Esophagus (tissue), 2 donors: ENCODE results near the gene C6orf15. TPM values are rescaled to one million over a fixed set of nuclear protein-coding genes. Genes with fewer than 3 reads are reported as not detected.

Source experiments
- H3K27ac ChIP-seq, 2 donors: one replicate each; pipeline ENCODE4 v1.5.1; 2013; ENCODE audit warnings: low read depth in 2 of 2, mild to moderate bottlenecking in 2 of 2, inconsistent platforms in 1 of 2, low read length in 1 of 2, moderate library complexity in 1 of 2
- H3K27me3 ChIP-seq, 2 donors: one replicate each; pipeline ENCODE4 v1.6.1; 2013; ENCODE audit warnings: low read length in 2 of 2, control low read depth in 1 of 2, mild to moderate bottlenecking in 1 of 2; ENCODE audit not compliant: insufficient read depth in 2 of 2, control insufficient read depth in 1 of 2
- H3K36me3 ChIP-seq, 2 donors: one replicate each; pipeline ENCODE4 v1.6.1; 2013; ENCODE audit warnings: low read length in 1 of 2; ENCODE audit not compliant: control insufficient read depth in 2 of 2, insufficient read depth in 2 of 2
- H3K4me1 ChIP-seq, 2 donors: one replicate each; pipeline ENCODE4 v1.6.1; 2013; ENCODE audit warnings: low read length in 1 of 2; ENCODE audit not compliant: control insufficient read depth in 2 of 2, insufficient read depth in 2 of 2
- H3K4me3 ChIP-seq, 2 donors: one replicate each; pipeline ENCODE4 v1.5.1; 2013; ENCODE audit warnings: low read length in 2 of 2, mild to moderate bottlenecking in 2 of 2, low read depth in 1 of 2, moderate library complexity in 1 of 2
- H3K9me3 ChIP-seq, 2 donors: one replicate each; pipeline ENCODE4 v1.6.1; 2013; ENCODE audit warnings: mild to moderate bottlenecking in 2 of 2, low read depth in 1 of 2, low read length in 1 of 2, moderate library complexity in 1 of 2; ENCODE audit not compliant: control insufficient read depth in 2 of 2, insufficient read depth in 1 of 2
- WGBS, 2 donors: extraction: QIAGEN DNeasy Blood & Tissue Kit; methylation state at CpG; one replicate each; pipeline ENCODE4 v1.1.7; 2013; 5-methylcytosine and 5-hydroxymethylcytosine counted together
- polyA plus RNA-seq, 2 donors: library from polyadenylated mRNA; stranded (reverse); fragments of 200-250 nt; gene quantifications; one replicate each; pipeline ENCODE4 v1.2.3, GENCODE V29; 2013
- donor health status: healthy with polysubstance abuse.
- donor health status: Bipolar disorder and iron deficiency.

Gene C6orf15
- polyA plus RNA-seq: under 1 TPM in 1 of 2 donors, not detected in 1; 0.08 TPM

DNA sequence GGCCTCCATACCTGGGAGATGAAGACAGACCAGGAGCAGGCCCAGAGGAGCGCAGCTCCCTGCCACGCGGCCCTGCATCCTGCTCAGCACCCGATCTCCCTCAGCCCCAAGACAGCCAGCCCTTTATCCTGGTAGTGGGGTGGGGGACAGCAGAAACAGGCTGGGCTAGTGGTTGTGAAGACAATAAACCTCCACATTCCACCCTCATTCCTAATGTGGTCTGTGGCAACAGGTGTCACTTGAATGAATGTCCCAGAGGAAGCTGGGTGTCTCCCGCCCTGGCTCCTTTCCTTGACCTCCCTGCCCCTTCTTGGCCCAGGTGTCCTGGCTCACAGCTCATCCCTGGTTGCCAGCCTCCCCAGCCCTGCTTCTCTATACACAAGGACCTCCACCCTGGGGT lies at the start of gene C6orf15:
Gene C6orf15 (minus strand): TSS at position 98 of the 400 bp plus-strand sequence. CDS start 20 bp downstream, at position 78.
- Histone ChIP-seq H3K27ac (no peak within 1 kb of the TSS), H3K4me1 (peaks cover 2 to 17% of the 10 kb centered on the region in 2 donors), H3K27me3 (no peaks in the 10 kb centered on the region), H3K9me3 (no peaks in the 10 kb centered on the region), H3K4me3 (no peak within 1 kb of the TSS), H3K36me3 (no peaks in the 10 kb centered on the region)
- WGBS, 2 donors: 95 to 96% methylated on average over 5 of the region's 5 CpGs

DNA sequence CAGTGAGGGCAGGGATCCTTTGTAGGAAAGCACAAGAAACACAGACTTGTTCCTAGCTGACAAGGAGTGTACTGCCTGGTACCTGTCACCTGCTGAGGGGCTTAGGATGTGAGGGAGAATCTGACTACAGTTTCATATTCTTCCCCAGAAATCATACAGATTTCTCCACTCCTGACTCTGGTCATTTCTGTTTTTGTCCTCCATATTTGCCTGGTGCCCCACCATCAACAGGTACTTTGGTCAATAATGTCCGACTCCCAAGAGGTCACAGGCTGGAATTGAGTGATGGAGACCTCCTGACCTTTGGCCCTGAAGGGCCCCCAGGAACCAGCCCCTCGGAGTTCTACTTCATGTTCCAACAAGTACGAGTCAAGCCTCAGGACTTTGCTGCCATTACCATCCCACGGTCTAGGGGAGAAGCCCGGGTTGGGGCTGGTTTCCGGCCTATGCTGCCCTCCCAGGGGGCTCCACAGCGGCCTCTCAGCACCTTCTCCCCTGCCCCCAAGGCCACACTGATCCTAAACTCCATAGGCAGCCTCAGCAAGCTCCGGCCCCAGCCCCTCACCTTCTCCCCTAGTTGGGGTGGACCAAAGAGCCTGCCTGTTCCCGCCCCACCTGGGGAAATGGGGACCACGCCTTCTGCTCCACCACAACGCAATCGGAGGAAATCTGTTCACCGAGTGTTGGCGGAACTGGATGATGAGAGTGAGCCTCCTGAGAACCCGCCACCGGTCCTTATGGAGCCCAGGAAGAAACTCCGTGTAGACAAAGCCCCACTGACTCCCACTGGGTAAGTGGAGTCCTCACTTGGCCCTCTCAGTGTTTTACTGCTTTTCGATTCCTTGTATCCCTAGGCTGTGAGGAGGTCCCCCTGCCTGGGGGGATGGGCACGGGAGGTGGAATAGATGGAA lies 49.1 kb upstream of the C6orf15 start:
- no peaks in the 10 kb centered on the region for H3K27me3 ChIP-seq
- peaks cover 8 to 10% of the 10 kb centered on the region in 2 donors for H3K4me1 ChIP-seq
- no peak overlapping the region for H3K27ac ChIP-seq
- WGBS, 2 donors: 90 to 91% methylated on average over 19 of the region's 19 CpGs
- H3K36me3 ChIP-seq: peaks cover 0 to 1% of the 10 kb centered on the region in 2 donors
- H3K4me3 ChIP-seq: no peak overlapping the region
- H3K9me3 ChIP-seq: no peaks in the 10 kb centered on the region

DNA sequence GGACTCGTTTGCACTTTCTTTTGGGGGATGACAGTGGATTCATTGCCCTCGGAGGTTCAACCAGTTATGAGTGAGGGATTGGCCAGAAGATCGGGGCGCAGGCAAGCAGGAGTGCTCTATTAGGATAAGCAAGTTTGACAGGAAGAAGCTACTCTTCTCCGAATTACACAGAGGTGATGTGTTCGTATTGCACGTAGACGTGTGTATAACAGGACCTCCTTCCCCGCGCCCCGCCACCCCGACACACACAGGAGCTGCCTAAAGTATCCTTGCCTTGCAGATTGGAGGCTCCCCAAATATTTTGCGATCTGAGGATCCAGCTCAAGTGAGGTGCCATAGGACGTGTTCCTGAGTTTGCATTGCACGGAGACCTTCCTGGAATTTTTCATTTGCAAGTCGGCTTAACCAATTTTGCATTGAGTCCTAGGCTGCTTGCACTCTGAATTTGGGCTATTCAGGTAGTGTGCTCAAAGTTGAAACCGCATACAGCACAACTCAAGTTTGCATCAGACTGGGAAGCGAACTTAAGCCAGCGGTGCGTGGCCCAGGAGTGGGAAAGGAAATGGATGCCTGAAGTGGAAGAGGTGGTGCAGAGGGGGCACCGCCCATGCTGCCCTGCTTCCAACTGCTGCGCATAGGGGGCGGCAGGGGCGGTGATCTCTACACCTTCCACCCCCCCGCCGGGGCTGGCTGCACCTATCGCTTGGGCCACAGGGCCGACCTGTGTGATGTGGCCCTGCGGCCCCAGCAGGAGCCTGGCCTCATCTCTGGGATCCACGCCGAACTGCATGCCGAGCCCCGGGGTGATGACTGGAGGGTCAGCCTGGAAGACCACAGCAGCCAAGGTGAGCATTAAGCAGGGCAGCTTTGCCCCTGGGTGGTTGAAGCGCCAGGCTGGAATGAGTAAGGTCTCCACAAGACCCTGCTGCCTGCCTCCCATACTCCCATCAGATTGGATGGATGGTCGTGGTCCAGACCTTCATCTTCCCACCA lies 46.8 kb upstream of the C6orf15 start:
- Histone ChIP-seq H3K9me3 (no peaks in the 10 kb centered on the region), H3K4me1 (peaks cover 8 to 10% of the 10 kb centered on the region in 2 donors), H3K4me3 (peak overlapping the region; percentile 64 to 76), H3K27me3 (no peaks in the 10 kb centered on the region), H3K27ac (peak overlapping the region in 1 of 2 donors; percentile 84), H3K36me3 (peaks cover 0 to 7% of the 10 kb centered on the region in 2 donors)
- 12 to 13% methylated on average over 34 to 35 of the region's 35 CpGs for WGBS, 2 donors

DNA sequence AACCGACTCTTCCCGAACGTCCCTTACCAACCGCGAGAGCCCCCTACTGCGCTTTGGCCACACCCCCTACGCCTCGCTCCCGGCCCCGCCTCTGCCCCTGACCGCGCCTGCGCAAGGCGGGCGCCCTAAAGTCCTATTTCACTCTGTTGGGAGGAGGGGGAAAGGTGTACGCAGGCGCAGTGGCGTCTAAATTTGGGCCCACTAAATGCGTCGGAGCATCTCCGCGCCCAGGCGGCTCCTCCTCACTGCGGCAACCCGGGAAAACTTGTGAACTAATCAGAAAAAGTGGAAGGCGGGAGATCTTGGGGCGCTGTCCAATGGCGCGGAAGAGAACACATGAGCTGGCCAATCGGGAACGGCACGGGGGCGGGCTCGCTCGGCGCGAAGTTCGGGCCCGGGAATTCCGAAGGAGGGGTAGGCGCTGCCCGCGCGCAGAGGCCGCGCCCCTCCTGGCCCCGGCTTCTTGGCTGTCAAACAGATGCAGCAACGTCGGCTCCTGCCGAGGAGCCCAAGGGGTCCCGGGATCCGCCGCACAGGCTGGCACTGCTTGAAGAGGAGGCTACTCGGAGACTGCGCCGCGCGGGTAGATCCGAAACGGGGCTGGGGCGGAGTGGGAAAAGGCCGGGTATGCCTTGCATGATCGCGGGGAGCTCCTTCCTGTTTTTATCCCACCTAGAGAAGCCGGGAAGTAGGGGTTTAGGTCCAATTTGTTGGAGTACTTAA lies 45.9 kb upstream of the C6orf15 start, which contains the start of gene TCF19:
Gene TCF19 (plus strand): TSS at position 450 of the 723 bp plus-strand sequence. CDS start 881 bp downstream, outside the sequence.
- Histone ChIP-seq H3K4me1 (peaks cover 8 to 10% of the 10 kb centered on the region in 2 donors), H3K9me3 (no peaks in the 10 kb centered on the region), H3K4me3 (peak within 1 kb of the TSS; percentile 64 to 76), H3K27me3 (no peaks in the 10 kb centered on the region), H3K27ac (peak within 1 kb of the TSS; percentile 84 to 85), H3K36me3 (peaks cover 0 to 7% of the 10 kb centered on the region in 2 donors)
- 0% methylated on average over 56 to 65 of the region's 65 CpGs for WGBS, 2 donors

DNA sequence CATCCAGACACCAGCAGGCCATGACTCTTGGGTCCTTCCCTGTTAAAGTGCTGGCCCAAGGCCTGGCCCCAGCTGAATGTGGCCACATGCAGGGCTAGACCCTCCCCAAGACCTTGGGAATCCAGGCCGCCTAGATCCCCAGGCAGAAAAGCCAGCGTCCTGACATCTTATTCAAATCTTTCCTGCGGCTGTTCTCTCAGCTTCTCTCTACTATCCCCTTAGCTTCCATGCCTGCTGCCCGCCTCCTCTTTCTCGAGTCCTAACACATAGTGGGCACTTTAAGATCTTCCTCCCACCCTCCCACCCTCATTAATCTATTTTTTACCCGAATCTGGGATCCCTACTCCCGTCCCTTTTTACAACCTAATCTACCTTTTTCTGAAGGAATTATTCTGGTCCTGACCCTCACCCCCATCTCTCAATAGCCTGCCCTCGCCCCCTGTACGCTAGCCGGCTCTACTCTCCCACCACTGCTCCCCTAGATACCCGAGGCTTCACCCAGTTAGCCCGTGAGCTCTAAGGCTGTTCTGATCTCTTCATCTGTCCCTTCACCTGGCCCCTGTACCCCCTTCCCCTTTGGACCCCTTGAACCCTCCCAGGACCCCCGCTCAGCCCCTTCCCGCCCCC lies 45.3 kb upstream of the C6orf15 start, which contains the start of gene CCHCR1:
Gene CCHCR1 (minus strand): TSS at position 290 of the 627 bp plus-strand sequence. CDS start 202 bp downstream, at position 88.
- H3K4me1 ChIP-seq: peaks cover 8 to 10% of the 10 kb centered on the region in 2 donors
- H3K27ac ChIP-seq: peak within 1 kb of the TSS; percentile 84 to 85
- 3 to 6% methylated on average over 14 of the region's 14 CpGs for WGBS, 2 donors
- no peaks in the 10 kb centered on the region for H3K9me3 ChIP-seq
- H3K36me3 ChIP-seq: peaks cover 0 to 7% of the 10 kb centered on the region in 2 donors
- peak within 1 kb of the TSS; percentile 64 to 76 for H3K4me3 ChIP-seq
- H3K27me3 ChIP-seq: no peaks in the 10 kb centered on the region

DNA sequence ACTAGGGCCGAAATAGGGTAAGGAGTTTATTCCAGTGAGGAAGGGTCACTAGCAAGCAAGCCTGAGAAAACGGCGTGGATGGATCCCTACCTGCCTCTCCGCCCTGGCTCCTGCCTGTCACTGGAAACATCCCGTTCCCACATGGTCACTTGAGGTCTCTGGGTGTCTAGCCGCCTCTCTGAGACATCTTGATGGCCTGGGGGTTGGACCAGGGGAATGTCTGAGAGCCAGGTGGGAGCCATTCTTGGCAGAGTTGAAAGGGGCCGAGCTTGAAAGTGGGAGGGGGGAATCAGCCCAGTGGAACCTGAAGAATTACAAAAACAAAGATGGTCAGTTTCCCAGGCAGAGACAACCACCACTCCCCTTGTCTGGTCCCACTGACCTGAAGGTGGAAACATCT lies 44.3 kb upstream of the C6orf15 start:
- Histone ChIP-seq H3K36me3 (peaks cover 0 to 7% of the 10 kb centered on the region in 2 donors), H3K9me3 (no peaks in the 10 kb centered on the region), H3K4me3 (no peak overlapping the region), H3K27ac (no peak overlapping the region), H3K27me3 (no peaks in the 10 kb centered on the region), H3K4me1 (peaks cover 8 to 10% of the 10 kb centered on the region in 2 donors)
- WGBS, 2 donors: 91 to 92% methylated on average over 7 of the region's 7 CpGs

DNA sequence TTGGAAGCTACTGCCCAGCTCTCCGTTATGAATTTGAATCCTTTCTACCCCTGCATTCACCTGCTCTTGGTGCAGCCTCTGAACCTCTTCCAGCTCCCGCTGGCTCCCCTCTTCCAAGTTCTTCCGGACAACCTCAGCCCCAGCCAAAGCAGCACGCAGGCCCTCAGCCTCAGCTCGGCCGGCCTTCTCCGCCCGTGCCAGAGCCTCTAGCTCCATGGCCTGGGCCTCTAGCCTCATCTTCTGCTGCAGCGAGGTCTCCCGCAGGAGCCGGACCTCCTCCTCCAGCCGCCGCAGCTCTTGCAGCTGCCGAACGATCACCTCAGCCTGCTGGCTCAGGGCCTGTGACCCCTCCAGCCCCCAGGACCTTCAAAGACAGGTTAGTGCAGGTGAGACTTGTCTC lies 42.1 kb upstream of the C6orf15 start:
- Histone ChIP-seq H3K36me3 (peaks cover 4 to 15% of the 10 kb centered on the region in 2 donors), H3K4me3 (no peak overlapping the region), H3K4me1 (peaks cover 6 to 8% of the 10 kb centered on the region in 2 donors), H3K9me3 (no peaks in the 10 kb centered on the region), H3K27ac (no peak overlapping the region), H3K27me3 (no peaks in the 10 kb centered on the region)
- WGBS, 2 donors: 95% methylated on average over 15 of the region's 15 CpGs

DNA sequence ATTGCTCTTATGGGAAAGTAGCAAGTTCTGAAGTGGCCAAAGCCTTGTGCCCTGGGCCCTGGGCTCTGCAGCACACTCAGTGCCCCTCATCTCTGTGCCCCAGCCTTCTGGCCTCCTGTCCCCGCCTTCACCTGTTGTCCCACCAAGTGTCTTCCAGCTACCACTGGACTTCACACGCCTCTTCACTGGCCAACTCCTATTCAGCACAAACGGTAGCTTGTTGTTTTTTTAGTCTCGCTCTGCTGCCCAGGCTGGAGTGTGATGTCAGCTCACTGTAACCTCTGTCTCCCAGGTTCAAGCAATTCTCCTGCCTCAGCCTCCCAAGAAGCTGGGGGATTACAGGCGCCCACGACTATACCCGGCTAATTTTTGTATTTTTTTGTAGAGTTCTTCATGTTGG lies 40.4 kb upstream of the C6orf15 start:
- Histone ChIP-seq H3K27ac (no peak overlapping the region), H3K4me3 (no peak overlapping the region), H3K4me1 (peaks cover 2 to 5% of the 10 kb centered on the region in 2 donors), H3K27me3 (no peaks in the 10 kb centered on the region), H3K36me3 (peaks cover 4 to 19% of the 10 kb centered on the region in 2 donors), H3K9me3 (no peaks in the 10 kb centered on the region)
- 85 to 89% methylated on average over 7 of the region's 7 CpGs for WGBS, 2 donors
